Ovary (tissue), 9 donors: ENCODE data around the gene AP1G2. TPM values are rescaled to one million over a fixed set of nuclear protein-coding genes. Genes with fewer than 3 reads are reported as not detected.

Experiments used
- DNase-seq, 5 donors: peaks; one replicate each; pipeline ENCODE4 v3.0.0-alpha.2; 2019 to 2020
- H3K27ac ChIP-seq, 2 donors: fragments of 200-600 bp; one replicate each; pipeline versions ENCODE4 v1.5.1 to v1.8.0; 2019 to 2022
- H3K27me3 ChIP-seq: fragments of 200-600 bp; one replicate; pipeline ENCODE4 v1.8.0; 2022
- H3K36me3 ChIP-seq: fragments of 200-600 bp; sonication (generic); one replicate; pipeline ENCODE4 v1.5.1; 2019
- H3K4me1 ChIP-seq: one replicate; pipeline ENCODE4 v1.8.1; 2013; ENCODE audit warnings: mild to moderate bottlenecking, moderate library complexity; ENCODE audit not compliant: insufficient read depth
- H3K4me3 ChIP-seq: fragments of 200-600 bp; sonication (generic); one replicate; pipeline ENCODE4 v1.5.1; 2017
- H3K9me3 ChIP-seq, 2 donors: fragments of 200-600 bp in 1 of 2; sonication (generic) in 1 of 2; one replicate each; pipeline versions ENCODE4 v1.5.1 to v1.8.1; 2013 to 2019; ENCODE audit warnings: mild to moderate bottlenecking in 1 of 2, moderate library complexity in 1 of 2
- CTCF ChIP-seq, 3 donors: fragments of 450-650 bp in 2 of 3; fragments of 200-600 bp in 1 of 3; IDR thresholded peaks; one replicate each; pipeline versions ENCODE4 v1.5.1 to v1.8.0; 2016 to 2022; ENCODE audit warnings: antibody characterized with exemption in 3 of 3, mild to moderate bottlenecking in 1 of 3
- EP300 ChIP-seq: sonication (generic); formaldehyde crosslinking; IDR thresholded peaks from one replicate; pipeline ENCODE4 v1.6.1; 2017; ENCODE audit warnings: antibody characterized with exemption
- POLR2A ChIP-seq: fragments of 450-650 bp; IDR thresholded peaks from one replicate; pipeline ENCODE4 v1.6.1; 2017; ENCODE audit warnings: antibody characterized with exemption, mild to moderate bottlenecking, moderate library complexity
- WGBS, 3 donors: extraction: QIAGEN DNeasy Blood & Tissue Kit in 1 of 3; methylation state at CpG; one replicate each; pipeline versions ENCODE4 v1.1.5 to v1.1.7; 2013 to 2017; 5-methylcytosine and 5-hydroxymethylcytosine counted together
- intact Hi-C, 4 donors: fragments of 100-400 bp; cut with DNase I; formaldehyde crosslinking; loops; one replicate each; pipeline versions ENCODE4 v1.11.0 to v1.15.1; 2022 to 2023
- polyA plus RNA-seq, 2 donors: library from polyadenylated mRNA; stranded (reverse); fragments of 200-250 nt in 1 of 2; fragments of 350-450 nt in 1 of 2; fragmentation: Illumina TruSeq in 1 of 2; extraction: RNeasy Lipid Tissue Mini Kit (QIAGEN cat#74804) in 1 of 2; gene quantifications; one replicate each; pipeline ENCODE4 v1.2.3, GENCODE V29; 2013 to 2014
- total RNA-seq, 7 donors: library from RNA; depleted of rRNA in 2 of 7; stranded (reverse); fragments of >200 nt in 2 of 7; fragmentation: NEBNext Ultra II Directional in 3 of 7; extraction: Animal tissue kit (Norgen Biotek cat#: 25700) in 3 of 7; gene quantifications; one replicate each; pipeline versions ENCODE4 v1.1.0 to v1.2.4, GENCODE V29; 2016 to 2023
- donor health status: DM: no; HTN: no; CAD: no; lungs with moderate emphysema.
- donor health status: DM: no; HTN: no; CAD: no.
- donor health status: Bipolar disorder and iron deficiency.
- donor health status: DM: yes; HTN: yes; CAD: no.
- donor health status: DM: no; HTN: no; CAD: no.
- donor health status: DM: yes; HTN: yes; CAD: no.

The AP1G2 gene
- total and polyA plus RNA-seq, 9 donors = 32.0 to 129 (median 87.6) TPM

GRCh38 chr14:23542261-23542660, 25.3 kb downstream of the AP1G2 start:
- 72 to 84% (median 80%) methylated on average over 5 of the region's 5 CpGs for WGBS, 3 donors
- intact Hi-C loops = loop anchor here in 1 of 4 donors (5.0 kb wide), 1 partner anchor 60 kb away; no protein-coding TSS in a partner anchor
- no peaks in the 10 kb centered on the region for H3K9me3 ChIP-seq
- no peak overlapping the region for H3K4me3 ChIP-seq
- no peak for TF ChIP-seq POLR2A
- TF ChIP-seq EP300 = no peak
- TF ChIP-seq CTCF (IDR thresholded peaks at IDR 0.05) = no peak
- no peak for DNase-seq
- no peaks in the 10 kb centered on the region for H3K4me1 ChIP-seq
- H3K27ac ChIP-seq = no peak overlapping the region
- no peaks in the 10 kb centered on the region for H3K36me3 ChIP-seq
- no peaks in the 10 kb centered on the region for H3K27me3 ChIP-seq

- H3K9me3 ChIP-seq = no peaks in the 10 kb centered on the region
- 86 to 91% (median 87%) methylated on average over 4 of the region's 4 CpGs for WGBS, 3 donors
- no peaks in the 10 kb centered on the region for H3K27me3 ChIP-seq
- H3K36me3 ChIP-seq = no peaks in the 10 kb centered on the region
- TF ChIP-seq EP300 (no peak), CTCF (IDR thresholded peaks at IDR 0.05) (no peak), POLR2A (no peak)
- H3K4me3 ChIP-seq = no peak overlapping the region
- DNase-seq = no peak
- no peak overlapping the region for H3K27ac ChIP-seq
- no peaks in the 10 kb centered on the region for H3K4me1 ChIP-seq
- intact Hi-C loops = loop anchor here in 1 of 4 donors (5.0 kb wide), 1 partner anchor 58 kb away; no protein-coding TSS in a partner anchor
Observed at GRCh38 chr14:23540141-23540469, 27.5 kb downstream of the AP1G2 start.

- intact Hi-C loops = loop anchor here in 3 of 4 donors (5.0 to 10.0 kb wide), 2 partner anchors 55 to 57 kb away; no protein-coding TSS in a partner anchor
- no peak overlapping the region for H3K4me3 ChIP-seq
- TF ChIP-seq EP300 (no peak), POLR2A (no peak), CTCF (IDR thresholded peaks at IDR 0.05) (peak; percentile 42 to 55 (median 42))
- peak in 1 of 5 donors; percentile 40 for DNase-seq
- H3K27ac ChIP-seq = no peak overlapping the region
- 37 to 42% (median 38%) methylated on average over 10 of the region's 10 CpGs for WGBS, 3 donors
- no peaks in the 10 kb centered on the region for H3K27me3 ChIP-seq
- H3K4me1 ChIP-seq = no peaks in the 10 kb centered on the region
- H3K36me3 ChIP-seq = no peaks in the 10 kb centered on the region
- H3K9me3 ChIP-seq = no peaks in the 10 kb centered on the region
Observed at GRCh38 chr14:23539248-23540140, 28.1 kb downstream of the AP1G2 start.

- Histone ChIP-seq H3K27ac (no peak overlapping the region), H3K4me1 (no peaks in the 10 kb centered on the region), H3K27me3 (no peaks in the 10 kb centered on the region), H3K36me3 (no peaks in the 10 kb centered on the region), H3K9me3 (no peaks in the 10 kb centered on the region), H3K4me3 (no peak overlapping the region)
- DNase-seq = no peak
- 36 to 46% (median 43%) methylated on average over 7 of the region's 7 CpGs for WGBS, 3 donors
- TF ChIP-seq EP300 (no peak), CTCF (IDR thresholded peaks at IDR 0.05) (no peak), POLR2A (no peak)
- intact Hi-C loops = loop anchor here in 2 of 4 donors (5.0 to 10.0 kb wide), 2 partner anchors 54 to 56 kb away; no protein-coding TSS in a partner anchor
Observed at GRCh38 chr14:23538785-23539184, 28.8 kb downstream of the AP1G2 start.
